ENCODE data around the gene ABLIM1.

- TF ChIP-seq CTCF (IDR thresholded peaks at IDR 0.05) (no peak), EP300 (IDR thresholded peaks at IDR 0.05) (no peak), POLR2A (IDR thresholded peaks at IDR 0.05) (no peak), POLR2AphosphoS5 (IDR thresholded peaks at IDR 0.05) (no peak)
These were observed 209.2 kb downstream of the ABLIM1 start for GRCh38 chr10:114448897-114449296.
